ENCODE data around the gene PDIA4.

The PDIA4 gene

GRCh38 chr7:148999192-148999591 lies 29.1 kb downstream of the PDIA4 start:
- no peak for DNase-seq (ENCODE audit: low read depth)
- in situ Hi-C loops (cut with HindIII; ENCODE audit: low sequenced_read_pairs) = no loop called here
- TF ChIP-seq CTCF (IDR thresholded peaks at IDR 0.05; ENCODE audit: low read depth, low read length, missing control alignments) = no peak
- H3K4me3 ChIP-seq (ENCODE audit: low read depth, low read length) = no peak overlapping the region

- no peak for DNase-seq (ENCODE audit: low read depth)
- no peak overlapping the region for H3K4me3 ChIP-seq (ENCODE audit: low read depth, low read length)
- no peak for TF ChIP-seq CTCF (IDR thresholded peaks at IDR 0.05; ENCODE audit: low read depth, low read length, missing control alignments)
- in situ Hi-C loops (cut with HindIII; ENCODE audit: low sequenced_read_pairs) = no loop called here
These were observed 30.8 kb downstream of the PDIA4 start for GRCh38 chr7:148997497-148997896.

GRCh38 chr7:148994576-148994975 lies 33.7 kb downstream of the PDIA4 start:
- no peak overlapping the region for H3K4me3 ChIP-seq (ENCODE audit: low read depth, low read length)
- in situ Hi-C loops (cut with HindIII; ENCODE audit: low sequenced_read_pairs) = no loop called here
- TF ChIP-seq CTCF (IDR thresholded peaks at IDR 0.05; ENCODE audit: low read depth, low read length, missing control alignments) = no peak
- no peak for DNase-seq (ENCODE audit: low read depth)

- H3K4me3 ChIP-seq (ENCODE audit: low read depth, low read length) = no peak overlapping the region
- no peak for TF ChIP-seq CTCF (IDR thresholded peaks at IDR 0.05; ENCODE audit: low read depth, low read length, missing control alignments)
- in situ Hi-C loops (cut with HindIII; ENCODE audit: low sequenced_read_pairs) = no loop called here
- DNase-seq (ENCODE audit: low read depth) = no peak
These were observed 35.1 kb downstream of the PDIA4 start for GRCh38 chr7:148993193-148993592.

- TF ChIP-seq CTCF (IDR thresholded peaks at IDR 0.05; ENCODE audit: low read depth, low read length, missing control alignments) = no peak
- DNase-seq (ENCODE audit: low read depth) = no peak
- in situ Hi-C loops (cut with HindIII; ENCODE audit: low sequenced_read_pairs) = no loop called here
- H3K4me3 ChIP-seq (ENCODE audit: low read depth, low read length) = no peak overlapping the region
These were observed 36.8 kb downstream of the PDIA4 start for GRCh38 chr7:148991536-148991935.

GRCh38 chr7:148987751-148988512 lies 40.4 kb downstream of the PDIA4 start:
- in situ Hi-C loops (cut with HindIII; ENCODE audit: low sequenced_read_pairs) = no loop called here
- TF ChIP-seq CTCF (IDR thresholded peaks at IDR 0.05; ENCODE audit: low read depth, low read length, missing control alignments) = no peak
- DNase-seq (ENCODE audit: low read depth) = no peak
- peak overlapping the region; percentile 66 for H3K4me3 ChIP-seq (ENCODE audit: low read depth, low read length)
